IPS-18a (cell line): Measurements from ENCODE around the gene GINS2.

Experiments
- H3K27ac ChIP-seq: one replicate; pipeline ENCODE4 v1.5.1; 2013; ENCODE audit warnings: low read length
- H3K27me3 ChIP-seq: one replicate; pipeline ENCODE4 v1.6.1; 2013; ENCODE audit warnings: mild to moderate bottlenecking, low read length; ENCODE audit not compliant: control insufficient read depth, insufficient read depth
- H3K36me3 ChIP-seq: one replicate; pipeline ENCODE4 v1.6.1; 2013; ENCODE audit warnings: low read depth, low read length; ENCODE audit not compliant: control insufficient read depth
- H3K4me1 ChIP-seq: one replicate; pipeline ENCODE4 v1.6.1; 2013; ENCODE audit warnings: low read depth, low read length; ENCODE audit not compliant: control insufficient read depth
- H3K4me3 ChIP-seq: one replicate; pipeline ENCODE4 v1.5.1; 2013; ENCODE audit warnings: low read length
- H3K9ac ChIP-seq: one replicate; pipeline ENCODE4 v1.6.1; 2013; ENCODE audit warnings: mild to moderate bottlenecking, low read length, moderate library complexity
- H3K9me3 ChIP-seq: one replicate; pipeline ENCODE4 v1.6.1; 2013; ENCODE audit warnings: low read depth, low read length; ENCODE audit not compliant: control insufficient read depth

Gene GINS2

GRCh38 chr16:85663891-85664321 is 24.8 kb downstream of the GINS2 start:
- no peaks in the 10 kb centered on the region for H3K4me1 ChIP-seq
- no peak overlapping the region for H3K9ac ChIP-seq
- H3K36me3 ChIP-seq, result peaks cover 79% of the 10 kb centered on the region
- no peaks in the 10 kb centered on the region for H3K27me3 ChIP-seq
- no peaks in the 10 kb centered on the region for H3K9me3 ChIP-seq
- H3K27ac ChIP-seq, result no peak overlapping the region
- no peak overlapping the region for H3K4me3 ChIP-seq

GRCh38 chr16:85662976-85663830 is 25.6 kb downstream of the GINS2 start:
- no peak overlapping the region for H3K4me3 ChIP-seq
- no peaks in the 10 kb centered on the region for H3K4me1 ChIP-seq
- no peak overlapping the region for H3K27ac ChIP-seq
- H3K36me3 ChIP-seq, result peaks cover 78% of the 10 kb centered on the region
- H3K9me3 ChIP-seq, result no peaks in the 10 kb centered on the region
- H3K9ac ChIP-seq, result no peak overlapping the region
- H3K27me3 ChIP-seq, result no peaks in the 10 kb centered on the region

- Histone ChIP-seq H3K36me3 (peaks cover 78% of the 10 kb centered on the region), H3K4me3 (no peak overlapping the region), H3K9me3 (no peaks in the 10 kb centered on the region), H3K4me1 (no peaks in the 10 kb centered on the region), H3K27ac (no peak overlapping the region), H3K9ac (no peak overlapping the region), H3K27me3 (no peaks in the 10 kb centered on the region)
Measured at GRCh38 chr16:85662482-85662812, 26.3 kb downstream of the GINS2 start.

DNA sequence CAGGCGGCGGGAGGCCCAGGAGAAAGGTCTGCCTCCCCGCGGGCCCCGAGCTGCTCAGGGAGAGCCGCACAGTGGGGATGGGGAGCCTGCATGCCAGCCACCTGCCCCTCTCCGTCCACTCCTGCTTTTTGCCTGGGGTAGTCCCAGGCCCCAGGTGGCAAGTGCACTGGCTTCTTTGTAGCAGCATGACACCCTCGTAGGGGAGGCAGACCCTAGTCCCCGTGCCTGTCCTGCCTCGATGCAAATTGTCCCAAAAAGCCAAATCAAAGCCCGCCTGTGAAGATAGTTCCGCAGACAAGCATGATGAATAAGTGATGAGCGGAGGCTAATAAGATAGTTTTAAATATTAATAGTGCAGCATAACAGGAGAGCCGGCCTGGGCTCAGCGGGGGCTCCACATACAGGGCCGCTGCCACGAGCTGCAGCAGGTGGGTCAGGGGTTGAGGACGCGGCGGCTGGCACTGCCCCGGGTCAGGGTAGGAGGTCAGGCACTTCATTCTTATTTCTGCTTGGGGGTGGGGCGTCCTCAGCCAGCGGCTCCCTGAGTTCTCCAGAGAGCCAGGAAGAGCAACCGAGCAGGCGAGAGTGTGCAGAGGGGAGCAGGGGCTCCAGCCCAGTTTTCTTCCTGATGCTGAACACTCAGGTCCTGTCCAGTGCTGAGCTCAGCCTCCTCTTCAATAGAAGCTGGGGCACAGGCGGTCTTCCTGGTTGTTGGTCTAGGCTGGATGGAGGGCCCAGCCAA is 26.8 kb downstream of the GINS2 start:
- Histone ChIP-seq H3K36me3 (peaks cover 78% of the 10 kb centered on the region), H3K27ac (no peak overlapping the region), H3K9me3 (no peaks in the 10 kb centered on the region), H3K4me3 (no peak overlapping the region), H3K9ac (no peak overlapping the region), H3K27me3 (no peaks in the 10 kb centered on the region), H3K4me1 (no peaks in the 10 kb centered on the region)

DNA sequence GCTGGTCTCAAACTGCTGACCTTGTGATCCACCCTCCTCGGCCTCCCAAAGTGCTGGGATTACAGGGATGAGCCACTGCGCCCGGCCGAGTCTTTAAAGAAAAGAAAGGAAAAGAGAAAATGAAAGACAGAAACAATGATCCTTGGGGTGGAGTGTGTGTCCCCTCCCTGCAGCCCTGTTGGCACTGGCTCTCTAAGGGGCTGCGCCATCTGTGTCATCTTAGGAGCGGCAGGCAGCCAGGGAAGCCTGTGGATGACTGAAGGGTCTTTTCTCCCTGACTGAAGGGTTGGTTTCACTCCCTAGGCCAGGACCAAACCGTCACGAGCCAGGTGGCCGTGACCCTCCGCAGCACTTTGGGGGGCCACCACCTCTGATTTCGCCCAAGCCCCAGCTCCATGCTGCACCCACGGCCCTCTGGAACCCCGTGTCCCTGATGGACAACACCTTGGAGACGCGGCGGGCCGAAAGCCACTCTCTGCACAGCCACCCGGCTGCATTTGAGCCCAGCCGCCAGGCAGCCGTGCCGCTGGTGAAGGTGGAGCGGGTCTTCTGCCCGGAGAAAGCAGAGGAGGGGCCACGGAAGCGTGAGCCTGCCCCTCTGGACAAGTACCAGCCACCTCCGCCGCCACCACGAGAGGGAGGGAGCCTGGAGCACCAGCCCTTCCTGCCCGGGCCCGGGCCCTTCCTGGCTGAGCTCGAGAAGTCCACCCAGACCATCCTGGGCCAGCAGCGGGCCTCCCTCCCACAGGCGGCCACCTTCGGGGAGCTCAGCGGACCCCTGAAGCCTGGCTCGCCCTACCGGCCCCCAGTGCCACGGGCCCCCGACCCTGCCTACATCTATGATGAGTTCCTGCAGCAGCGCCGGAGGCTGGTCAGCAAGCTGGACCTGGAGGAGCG is 27.7 kb downstream of the GINS2 start:
- Histone ChIP-seq H3K36me3 (peaks cover 76% of the 10 kb centered on the region), H3K4me1 (no peaks in the 10 kb centered on the region), H3K27ac (no peak overlapping the region), H3K9me3 (no peaks in the 10 kb centered on the region), H3K27me3 (no peaks in the 10 kb centered on the region), H3K4me3 (no peak overlapping the region), H3K9ac (no peak overlapping the region)

DNA sequence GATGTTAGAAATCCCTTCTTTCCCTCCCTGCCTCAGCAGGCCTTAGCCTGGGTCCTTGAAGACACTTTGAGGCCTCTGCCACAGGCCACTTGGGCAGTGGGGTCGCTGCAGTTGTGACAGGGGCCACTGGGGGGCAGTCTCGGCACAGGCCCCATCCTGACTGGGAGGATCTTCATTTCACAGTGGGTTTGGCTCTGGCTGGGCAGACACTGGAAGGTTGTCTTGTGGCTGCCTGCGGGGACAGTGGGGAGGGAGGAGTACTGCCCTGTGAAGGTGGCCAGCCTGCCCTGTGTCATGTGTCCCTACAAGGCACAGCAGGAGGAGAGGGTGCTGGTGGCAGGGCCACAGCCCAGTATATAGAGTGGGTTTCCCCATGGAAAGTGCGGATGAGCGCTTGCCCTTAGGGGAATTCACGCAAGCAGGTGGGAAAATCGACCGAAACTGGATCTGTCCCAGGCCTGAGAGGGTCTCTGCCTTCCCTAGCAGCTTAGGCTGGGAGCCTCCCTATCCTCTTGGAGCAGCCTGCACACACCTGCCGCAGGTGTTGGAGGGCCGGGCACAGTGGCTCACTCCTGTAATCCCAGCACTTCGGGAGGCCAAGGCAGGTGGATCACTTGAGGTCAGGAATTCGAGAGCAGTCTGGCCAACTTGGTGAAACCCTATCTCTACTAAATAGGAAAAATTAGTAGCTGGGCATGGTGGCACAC is 28.8 kb downstream of the GINS2 start:
- no peaks in the 10 kb centered on the region for H3K27me3 ChIP-seq
- no peaks in the 10 kb centered on the region for H3K4me1 ChIP-seq
- peaks cover 77% of the 10 kb centered on the region for H3K36me3 ChIP-seq
- no peak overlapping the region for H3K27ac ChIP-seq
- H3K4me3 ChIP-seq, result no peak overlapping the region
- no peaks in the 10 kb centered on the region for H3K9me3 ChIP-seq
- H3K9ac ChIP-seq, result no peak overlapping the region

GRCh38 chr16:85659336-85659735 is 29.4 kb downstream of the GINS2 start:
- Histone ChIP-seq H3K9ac (no peak overlapping the region), H3K36me3 (peaks cover 73% of the 10 kb centered on the region)

DNA sequence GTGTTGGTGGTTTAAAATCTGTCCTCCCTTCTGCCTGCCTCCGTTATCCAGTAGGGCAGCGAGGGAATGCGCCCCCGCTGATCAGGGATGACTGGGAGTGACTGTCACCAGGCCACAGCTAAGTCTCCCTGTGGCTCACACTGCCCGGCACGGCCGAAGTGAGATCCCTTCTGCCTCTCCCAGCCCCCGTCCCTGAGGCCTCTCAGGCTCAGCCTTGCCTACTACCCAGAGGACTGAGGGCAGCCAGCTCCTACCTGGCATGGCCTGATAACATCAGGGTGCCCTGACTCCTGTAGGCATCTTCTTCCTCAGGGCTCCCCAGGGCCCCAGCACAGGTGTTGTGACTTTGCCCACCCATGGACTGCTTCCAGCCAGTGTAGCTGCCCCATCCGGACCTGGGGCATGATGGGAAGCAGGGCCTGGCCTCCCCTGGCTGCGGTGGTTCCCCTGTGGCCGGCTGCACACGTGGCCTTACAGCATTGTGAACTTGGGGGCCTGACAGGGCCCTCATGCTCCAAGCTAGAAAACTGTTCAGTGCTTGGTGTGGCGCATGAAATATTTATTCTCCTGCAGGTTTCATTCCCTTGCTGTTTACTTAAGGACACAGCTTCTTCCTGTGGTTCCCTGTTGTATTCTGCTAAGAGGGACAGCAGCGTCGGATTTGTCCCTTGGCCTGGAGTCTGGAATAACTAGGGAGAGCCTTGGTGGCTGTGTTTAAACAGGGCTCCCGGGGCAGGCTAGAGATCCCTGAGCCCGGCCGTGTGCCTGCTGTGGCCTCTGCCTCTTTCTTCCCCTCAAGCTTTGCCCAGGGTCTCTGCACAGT is 30.0 kb downstream of the GINS2 start:
- Histone ChIP-seq H3K9me3 (no peaks in the 10 kb centered on the region), H3K27me3 (no peaks in the 10 kb centered on the region), H3K36me3 (peaks cover 73% of the 10 kb centered on the region), H3K27ac (no peak overlapping the region), H3K4me3 (no peak overlapping the region), H3K9ac (no peak overlapping the region), H3K4me1 (no peaks in the 10 kb centered on the region)

More at GRCh38 chr16:85659336-85659735, 29.4 kb downstream of the GINS2 start:
- H3K27me3 ChIP-seq, result no peaks in the 10 kb centered on the region
- no peak overlapping the region for H3K4me3 ChIP-seq
- no peak overlapping the region for H3K27ac ChIP-seq
- H3K9me3 ChIP-seq, result no peaks in the 10 kb centered on the region
- no peaks in the 10 kb centered on the region for H3K4me1 ChIP-seq

DNA sequence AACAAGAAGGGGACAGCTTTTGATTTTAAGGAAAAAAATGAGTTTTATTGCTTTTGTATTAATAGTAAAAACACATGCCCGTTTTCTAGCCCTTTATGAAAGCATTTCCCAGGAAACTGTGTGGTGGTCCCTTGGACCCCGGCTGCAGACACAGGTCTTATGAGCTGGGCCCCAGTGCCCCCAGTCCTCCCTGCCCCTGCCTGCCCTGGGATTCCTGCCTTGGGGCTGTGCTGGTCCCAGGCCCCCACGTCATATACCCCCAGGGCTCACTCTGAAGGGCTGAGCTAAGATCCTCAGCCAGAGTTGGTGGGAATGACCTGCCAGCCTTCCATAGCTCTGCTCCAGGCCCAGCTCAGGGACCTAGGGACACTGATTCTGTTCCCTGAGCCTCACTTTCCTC is 30.8 kb downstream of the GINS2 start:
- peaks cover 66% of the 10 kb centered on the region for H3K36me3 ChIP-seq
- no peak overlapping the region for H3K27ac ChIP-seq
- no peak overlapping the region for H3K9ac ChIP-seq

DNA sequence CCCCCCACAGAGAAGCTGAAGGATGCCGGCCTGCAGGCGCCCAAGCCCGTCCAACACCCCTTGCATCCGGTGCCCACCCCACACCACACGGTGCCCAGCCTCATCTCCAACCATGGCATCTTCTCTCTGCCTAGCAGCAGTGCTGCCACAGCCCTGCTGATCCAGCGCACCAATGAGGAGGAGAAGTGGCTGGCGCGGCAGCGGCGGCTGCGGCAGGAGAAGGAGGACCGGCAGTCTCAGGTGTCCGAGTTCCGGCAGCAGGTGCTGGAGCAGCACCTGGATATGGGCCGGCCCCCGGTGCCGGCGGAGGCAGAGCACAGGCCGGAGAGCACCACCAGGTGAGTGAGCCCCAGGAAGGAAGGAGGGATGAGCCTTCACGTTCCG is 31.5 kb downstream of the GINS2 start:
- H3K27ac ChIP-seq, result no peak overlapping the region
- no peak overlapping the region for H3K9ac ChIP-seq
- H3K27me3 ChIP-seq, result no peaks in the 10 kb centered on the region
- H3K4me1 ChIP-seq, result no peaks in the 10 kb centered on the region
- no peaks in the 10 kb centered on the region for H3K9me3 ChIP-seq
- no peak overlapping the region for H3K4me3 ChIP-seq
- peaks cover 58% of the 10 kb centered on the region for H3K36me3 ChIP-seq

More for the DNA sequence above, 30.8 kb downstream of the GINS2 start:
- Histone ChIP-seq H3K27me3 (no peaks in the 10 kb centered on the region), H3K4me1 (no peaks in the 10 kb centered on the region), H3K9me3 (no peaks in the 10 kb centered on the region), H3K4me3 (no peak overlapping the region)
